K562 (cell line): Measurements from ENCODE around the gene ATE1. TPM values are rescaled to one million over a fixed set of nuclear protein-coding genes. Genes with fewer than 3 reads are reported as not detected.

ENCODE experiments used
- ATAC-seq: fragments of 200-7000 bp; cut with Tn5 transposase; 3 replicates; pipeline ENCODE4 v1.9.1; 2020; ENCODE audit warnings: moderate library complexity
- BruUV-seq: library from RNA; stranded (reverse); fragments of 400-500 nt; replicated peaks from 2 replicates; lab custom pipeline; 2021; lab: Mats Ljungman, UMichigan
- CTCF ChIA-PET: fragments of 300-600 bp; formaldehyde crosslinking; extraction: SDS; loops from one replicate; lab custom pipeline; 2021; ENCODE audit warnings: low intra/inter-chr PET ratio; lab: Yijun Ruan, JAX
- POLR2A ChIA-PET: fragments of 300-600, 350-650 bp; sonication (Branson Sonifier 250); formaldehyde crosslinking; extraction: SDS; loops from one replicate; lab custom pipeline; 2021; ENCODE audit warnings: antibody characterized with exemption, inconsistent platforms; lab: Yijun Ruan, JAX
- DNase-seq, 4 experiments: peaks; one replicate each; pipeline versions ENCODE4 v3.0.0 to v3.0.0-alpha.2; 2011 to 2018; ENCODE audit warnings: low spot score in 3 of 4, mixed read lengths in 3 of 4; ENCODE audit errors: extremely low read depth in 1 of 4
- FAIRE-seq: peaks from 2 replicates; lab custom pipeline; 2011; peaks lifted over from hg19 to GRCh38; lab: Jason Lieb, UNC
- H2AFZ ChIP-seq: 2 replicates; pipeline ENCODE4 v1.6.0; 2011; ENCODE audit warnings: low read depth, low read length, control low read depth, inconsistent platforms
- H3K27ac ChIP-seq: fragments of 200-600 bp; 3 replicates; pipeline ENCODE4 v1.8.0; 2011; ENCODE audit warnings: low read depth, mild to moderate bottlenecking, control low read depth, inconsistent platforms, low read length, moderate library complexity, mixed read lengths; ENCODE audit errors: extremely low read depth
- H3K27me3 ChIP-seq, 2 experiments: fragments of 300-600 bp in 1 of 2; 2 replicates in 1 of 2; 3 replicates in 1 of 2; pipeline versions ENCODE4 v1.6.0 to v1.8.0; 2011; ENCODE audit warnings: inconsistent platforms in 2 of 2, low read length in 2 of 2, mild to moderate bottlenecking in 1 of 2, mixed read lengths in 1 of 2, moderate library complexity in 1 of 2; ENCODE audit not compliant: control insufficient read depth in 2 of 2, insufficient read depth in 2 of 2
- H3K36me3 ChIP-seq: fragments of 300-600 bp; 3 replicates; pipeline ENCODE4 v1.8.0; 2011; ENCODE audit warnings: mild to moderate bottlenecking, low read length, inconsistent platforms; ENCODE audit not compliant: control insufficient read depth, insufficient read depth
- H3K4me1 ChIP-seq, 2 experiments: fragments of 200-600 bp in 1 of 2; replicated peaks in 1 of 2; 2 replicates in 1 of 2; 3 replicates in 1 of 2; pipeline versions ENCODE4 v1.5.1 to v1.8.0; 2011; ENCODE audit warnings: inconsistent platforms in 2 of 2, low read length in 2 of 2, mild to moderate bottlenecking in 1 of 2, mixed read lengths in 1 of 2, moderate library complexity in 1 of 2; ENCODE audit not compliant: control insufficient read depth in 2 of 2, insufficient read depth in 2 of 2
- H3K4me2 ChIP-seq: 2 replicates; pipeline ENCODE4 v1.6.1; 2011; ENCODE audit warnings: low read length, control low read depth, inconsistent platforms, mixed read lengths; ENCODE audit not compliant: insufficient read depth
- H3K4me3 ChIP-seq: fragments of 200-600 bp; sonication (generic), shearing (Covaris generic); 2 replicates; pipeline ENCODE4 v1.5.1; 2016; ENCODE audit warnings: control low read depth, inconsistent platforms
- H3K79me2 ChIP-seq: fragments of 200-600 bp; 3 replicates; pipeline ENCODE4 v1.8.0; 2011; ENCODE audit warnings: low read length, inconsistent platforms; ENCODE audit not compliant: control insufficient read depth, insufficient read depth
- H3K9ac ChIP-seq, 2 experiments: 2 replicates each; pipeline versions ENCODE4 v1.6.0 to v1.6.1; 2011; ENCODE audit warnings: low read depth in 2 of 2, low read length in 2 of 2, control low read depth in 1 of 2, inconsistent platforms in 1 of 2, mild to moderate bottlenecking in 1 of 2, mixed read lengths in 1 of 2; ENCODE audit not compliant: insufficient read depth in 1 of 2
- H3K9me1 ChIP-seq: one replicate; pipeline ENCODE4 v1.6.0; 2011; ENCODE audit warnings: inconsistent platforms, mild to moderate bottlenecking, low read length, moderate library complexity; ENCODE audit not compliant: control insufficient read depth, insufficient read depth
- H3K9me3 ChIP-seq: replicated peaks from 2 replicates; pipeline ENCODE4 v1.5.1; 2011; ENCODE audit warnings: low read depth, low read length, inconsistent platforms; ENCODE audit not compliant: control insufficient read depth, insufficient read depth
- H4K20me1 ChIP-seq: replicated peaks from 2 replicates; pipeline ENCODE4 v1.6.1; 2011; ENCODE audit warnings: low read length, inconsistent platforms, mixed read lengths; ENCODE audit not compliant: control insufficient read depth, insufficient read depth
- ETV6 ChIP-seq, 3 experiments: fragments of 150-350 bp in 1 of 3; sonication (generic) in 1 of 3; formaldehyde crosslinking in 1 of 3; IDR thresholded peaks; 2 replicates each; pipeline versions ENCODE4 v1.6.1 to v1.8.0; 2014 to 2022; ENCODE audit warnings: borderline replicate concordance in 2 of 3, low read depth in 2 of 3, antibody characterized with exemption in 1 of 3, low read length in 1 of 3, mild to moderate bottlenecking in 1 of 3, missing genetic modification reagents in 1 of 3
- FIP1L1 ChIP-seq: fragments of 200-400 bp; formaldehyde crosslinking; IDR thresholded peaks from 2 replicates; pipeline ENCODE4 v1.6.1; 2018; ENCODE audit warnings: mild to moderate bottlenecking, low read depth, low read length; ENCODE audit not compliant: poor library complexity, severe bottlenecking
- GATAD2A ChIP-seq: fragments of 450-650 bp; IDR thresholded peaks from 2 replicates; pipeline ENCODE4 v1.6.1; 2017
- KLF6 ChIP-seq: fragments of 250-450 bp; sonication (Bioruptor Pico); IDR thresholded peaks from 2 replicates; pipeline ENCODE4 v1.4.0; 2020; ENCODE audit warnings: mild to moderate bottlenecking, moderate library complexity, borderline replicate concordance
- SETDB1 ChIP-seq: IDR thresholded peaks from one replicate; pipeline ENCODE4 v1.6.1; 2012; ENCODE audit warnings: low read length, control low read depth, inconsistent platforms
- SMARCE1 ChIP-seq: fragments of 450-650 bp; IDR thresholded peaks from 2 replicates; pipeline ENCODE4 v1.7.1; 2016; ENCODE audit warnings: mild to moderate bottlenecking
- SRSF1 ChIP-seq: fragments of 200-400 bp; formaldehyde crosslinking; IDR thresholded peaks from 2 replicates; pipeline ENCODE4 v1.6.1; 2017; ENCODE audit warnings: mild to moderate bottlenecking, low read depth, low read length, moderate library complexity
- TAF9B ChIP-seq: fragments of 450-650 bp; IDR thresholded peaks from 2 replicates; pipeline ENCODE4 v1.6.1; 2018; ENCODE audit warnings: mild to moderate bottlenecking; ENCODE audit not compliant: partially characterized antibody
- TCFL5 ChIP-seq: fragments of 250-450 bp; sonication (Bioruptor Pico); conservative IDR thresholded peaks from 2 replicates; pipeline ENCODE4 v1.6.1; 2021; ENCODE audit warnings: mild to moderate bottlenecking, moderate library complexity, matching md5 sums
- TRIM28 ChIP-seq: fragments of 450-650 bp; IDR thresholded peaks from 2 replicates; pipeline ENCODE4 v1.6.1; 2017
- YY1 ChIP-seq, 3 experiments: IDR thresholded peaks; 2 replicates each; pipeline ENCODE4 v1.6.1; 2011; ENCODE audit warnings: low read length in 2 of 3, mild to moderate bottlenecking in 2 of 3, moderate library complexity in 2 of 3, borderline replicate concordance in 1 of 3, control low read depth in 1 of 3, low read depth in 1 of 3; ENCODE audit not compliant: insufficient read depth in 3 of 3, insufficient replicate concordance in 2 of 3, control insufficient read depth in 1 of 3, insufficient read length in 1 of 3; ENCODE audit errors: extremely low read depth in 1 of 3
- ZBTB12 ChIP-seq: fragments of 250-450 bp; sonication (Bioruptor Pico); IDR thresholded peaks from 2 replicates; pipeline ENCODE4 v1.4.0; 2020
- ZFPM2 ChIP-seq: fragments of 250-450 bp; sonication (Bioruptor Pico); IDR thresholded peaks from 2 replicates; pipeline ENCODE4 v1.5.1; 2022; ENCODE audit warnings: mild to moderate bottlenecking
- ZNF79 ChIP-seq: fragments of 250-450 bp; sonication (Bioruptor Pico); IDR thresholded peaks from 2 replicates; pipeline ENCODE4 v1.4.0; 2020; ENCODE audit warnings: low read depth, mild to moderate bottlenecking, moderate library complexity
- ZSCAN29 ChIP-seq: fragments of 450-650 bp; IDR thresholded peaks from 2 replicates; pipeline ENCODE4 v1.6.1; 2017
- WGBS: fragments of 100-300 bp; shearing (Covaris generic); methylation state at CpG from one replicate; pipeline ENCODE4 v1.1.6; 2016; ENCODE audit warnings: low coverage, mixed read lengths; ENCODE audit not compliant: insufficient coverage; ENCODE audit errors: missing lambda C conversion rate; 5-methylcytosine and 5-hydroxymethylcytosine counted together
- in situ Hi-C: fragments of 300-500 bp; cut with MboI; formaldehyde crosslinking; loops from 4 replicates; pipeline ENCODE4 v1.15.0; 2018; ENCODE audit warnings: inconsistent platforms, mixed read lengths
- intact Hi-C: fragments of 100-400 bp; cut with micrococcal nuclease; formaldehyde crosslinking; loops from 2 replicates; pipeline ENCODE4 v1.14.2; 2022
- polyA plus RNA-seq, 8 experiments: library from polyadenylated mRNA; depleted of rRNA in 4 of 8; stranded (reverse) in 5 of 8; unstranded in 3 of 8; fragments of >200 nt; fragmentation: Nextera tagmentation in 2 of 8; fragmentation: Illumina TruSeq in 1 of 8; extraction: Ambion mirVana in 2 of 8; extraction: Trizol in 1 of 8; gene quantifications; 2 replicates each; pipeline versions ENCODE4 v1.2.1 to v1.2.3, GENCODE V29; 2011 to 2014; ENCODE audit warnings: inconsistent platforms in 1 of 8, missing spikeins in 1 of 8
- total RNA-seq, 7 experiments: library from RNA; depleted of rRNA in 6 of 7; stranded (reverse); fragments of >200 nt in 6 of 7; fragmentation: Illumina TruSeq in 2 of 7; extraction: Trizol in 2 of 7; gene quantifications; 2 replicates each; pipeline versions ENCODE4 v1.2.1 to v1.2.3, GENCODE V29; 2011 to 2021; ENCODE audit warnings: low replicate concordance in 1 of 7

ATE1 gene
- total and polyA plus RNA-seq, 9 of the 15 experiments (the other 6 are each of a cell fraction or from before 2014, with no cell fraction given): 3.0 to 14.2 (median 8.8) TPM

- H3K9me3 ChIP-seq: no peaks in the 10 kb centered on the region
- DNase-seq: no peak
- ChIA-PET CTCF (no interaction called here), POLR2A (interaction anchor here (1.0 kb wide), 1 partner anchor 12 kb away, joined by 3 read pairs; no protein-coding TSS in a partner anchor)
- intact Hi-C loops: no loop called here
- H2AFZ ChIP-seq: no peak overlapping the region
- no peak for FAIRE-seq
- H3K4me3 ChIP-seq: no peak overlapping the region
- in situ Hi-C loops: no loop called here
- peaks cover 0 to 5% of the 10 kb centered on the region in 2 experiments; a peak in 3 of 5 replicates for H3K27me3 ChIP-seq
- H3K79me2 ChIP-seq: no peaks in the 10 kb centered on the region
- H3K4me1 ChIP-seq: no peaks in the 10 kb centered on the region
- no peaks in the 10 kb centered on the region for H3K9me1 ChIP-seq
- no peaks in the 10 kb centered on the region for H4K20me1 ChIP-seq
- BruUV-seq: no TSS peak
- no peak overlapping the region for H3K27ac ChIP-seq
- TF ChIP-seq YY1 (IDR thresholded peaks at IDR 0.05; ENCODE audit: borderline replicate concordance in 1 of 3, control insufficient read depth in 1 of 3, extremely low read depth in 1 of 3, insufficient read depth in 3 of 3, insufficient read length in 1 of 3, insufficient replicate concordance in 2 of 3, low read depth in 1 of 3, low read length in 2 of 3) (no peak), ETV6 (IDR thresholded peaks at IDR 0.05; ENCODE audit: borderline replicate concordance in 1 of 2, low read depth in 2 of 2, low read length in 1 of 2) (no peak), ETV6 (CRISPR knock-in tag; IDR thresholded peaks at IDR 0.05; ENCODE audit: borderline replicate concordance) (no peak), ZFPM2 (CRISPR knock-in tag) (no peak), KLF6 (CRISPR knock-in tag) (no peak), SRSF1 (no peak), FIP1L1 (no peak), TCFL5 (CRISPR knock-in tag) (no peak), ZSCAN29 (no peak), GATAD2A (no peak), TAF9B (no peak), TRIM28 (no peak), ZNF79 (CRISPR knock-in tag) (no peak), SETDB1 (no peak), SMARCE1 (no peak), ZBTB12 (CRISPR knock-in tag) (no peak)
- no peak overlapping the region for H3K9ac ChIP-seq
- no peaks in the 10 kb centered on the region for H3K36me3 ChIP-seq
- under 1% methylated on average over 12 of the region's 13 CpGs for WGBS
- no peak for ATAC-seq
- no peak overlapping the region for H3K4me2 ChIP-seq
Observed at GRCh38 chr10:121702351-121703320, 225.2 kb downstream of the ATE1 start.
